Pancreas (tissue), 10 donors: Measurements from ENCODE around the gene LRRTM3. TPM values are rescaled to one million over a fixed set of nuclear protein-coding genes. Genes with fewer than 3 reads are reported as not detected.

Source experiments
- ATAC-seq, 4 donors: fragments of 200-7000 bp; cut with Tn5 transposase; one replicate each; pipeline versions ENCODE4 v1.8.0 to v1.9.1; 2020; ENCODE audit warnings: mild to moderate bottlenecking in 4 of 4, moderate library complexity in 4 of 4
- DNase-seq, 6 donors: peaks; one replicate each; pipeline ENCODE4 v3.0.0-alpha.2; 2020
- FAIRE-seq: peaks from 2 replicates; lab custom pipeline; 2012; peaks lifted over from hg19 to GRCh38; lab: Jason Lieb, UNC
- H3K27ac ChIP-seq, 4 donors: fragments of 200-600 bp; sonication (generic); 1 replicate in 3 of 4; 2 replicates in 1 of 4; pipeline versions ENCODE4 v1.5.0 to v1.8.0; 2020
- H3K27me3 ChIP-seq, 4 donors: fragments of 200-600 bp; one replicate each; pipeline ENCODE4 v1.8.0; 2021
- H3K36me3 ChIP-seq, 3 donors: fragments of 200-600 bp; sonication (generic) in 1 of 3; one replicate each; pipeline versions ENCODE4 v1.5.0 to v1.8.0; 2020 to 2021
- H3K4me1 ChIP-seq, 3 donors: fragments of 200-600 bp; one replicate each; pipeline ENCODE4 v1.8.0; 2021
- H3K4me3 ChIP-seq, 4 donors: fragments of 200-600 bp; sonication (generic) in 2 of 4; one replicate each; pipeline versions ENCODE4 v1.5.0 to v1.8.0; 2020 to 2021
- H3K9me3 ChIP-seq, 4 donors: fragments of 200-600 bp; one replicate each; pipeline ENCODE4 v1.8.0; 2021
- WGBS, 2 donors: extraction: QIAGEN DNeasy Blood & Tissue Kit; methylation state at CpG; one replicate each; pipeline ENCODE4 v1.1.7; 2013; 5-methylcytosine and 5-hydroxymethylcytosine counted together
- intact Hi-C, 3 donors: fragments of 100-400 bp; cut with DNase I; formaldehyde crosslinking; loops; one replicate each; pipeline versions ENCODE4 v1.11.1 to v1.14.2; 2022
- polyA plus RNA-seq, 2 donors: library from polyadenylated mRNA; stranded (reverse); fragments of 200-250 nt; gene quantifications; one replicate each; pipeline ENCODE4 v1.2.3, GENCODE V29; 2013
- total RNA-seq, 6 donors: library from RNA; stranded (reverse); fragmentation: NEBNext Ultra II Directional in 4 of 6; extraction: Animal tissue kit (Norgen Biotek cat#: 25700) in 4 of 6; gene quantifications; one replicate each; pipeline versions ENCODE4 v1.2.1 to v1.2.4, GENCODE V29; 2021 to 2023
- TF ChIP-seq, protein P1 (sequence below), 4 donors: fragments of 200-600 bp; sonication (generic) in 3 of 4; IDR thresholded peaks; one replicate each; pipeline versions ENCODE4 v1.5.0 to v1.8.0; 2021; ENCODE audit warnings: antibody characterized with exemption in 4 of 4
- donor health status: healthy with polysubstance abuse.
- donor health status: DM: no; HTN: no; CAD: no; lungs with moderate emphysema.
- donor health status: DM: no; HTN: no; CAD: no.
- donor health status: control.
- donor health status: control.
- donor health status: Bipolar disorder and iron deficiency.
- donor health status: DM: yes; HTN: yes; CAD: no.
- donor health status: DM: no; HTN: no; CAD: no.
- donor health status: DM: no; HTN: no; CAD: no.
- donor health status: DM: yes; HTN: yes; CAD: no.

LRRTM3 gene
- total and polyA plus RNA-seq, 8 donors = 0.25 to 2.5 (median 0.72) TPM

DNA sequence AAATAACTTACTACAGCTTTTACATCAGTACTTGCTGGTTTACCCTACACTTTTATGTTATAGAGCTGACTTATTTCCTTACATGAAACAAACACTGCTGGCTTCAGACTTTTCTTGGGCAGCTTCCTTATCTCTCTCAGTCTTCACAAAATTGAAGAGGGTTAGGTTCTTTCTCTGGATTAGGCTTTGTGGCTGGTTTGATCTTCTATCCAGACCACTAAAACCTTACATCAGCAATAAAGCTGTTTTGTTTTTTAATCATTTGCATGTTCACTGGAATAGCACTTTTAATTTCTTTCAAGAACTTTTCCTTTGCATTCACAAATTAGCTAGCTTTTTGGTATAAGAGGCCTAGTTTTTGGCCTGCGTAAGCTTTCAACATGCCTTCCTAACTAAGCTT, 218.7 kb downstream of the LRRTM3 start:
- no peak for ATAC-seq
- DNase-seq = no peak
- H3K27me3 ChIP-seq = no peaks in the 10 kb centered on the region
- FAIRE-seq = no peak
- H3K9me3 ChIP-seq = no peaks in the 10 kb centered on the region
- no peak overlapping the region for H3K27ac ChIP-seq
- H3K4me1 ChIP-seq = no peaks in the 10 kb centered on the region
- intact Hi-C loops = no loop called here
- no peaks in the 10 kb centered on the region for H3K36me3 ChIP-seq
- TF ChIP-seq, protein P1, sequence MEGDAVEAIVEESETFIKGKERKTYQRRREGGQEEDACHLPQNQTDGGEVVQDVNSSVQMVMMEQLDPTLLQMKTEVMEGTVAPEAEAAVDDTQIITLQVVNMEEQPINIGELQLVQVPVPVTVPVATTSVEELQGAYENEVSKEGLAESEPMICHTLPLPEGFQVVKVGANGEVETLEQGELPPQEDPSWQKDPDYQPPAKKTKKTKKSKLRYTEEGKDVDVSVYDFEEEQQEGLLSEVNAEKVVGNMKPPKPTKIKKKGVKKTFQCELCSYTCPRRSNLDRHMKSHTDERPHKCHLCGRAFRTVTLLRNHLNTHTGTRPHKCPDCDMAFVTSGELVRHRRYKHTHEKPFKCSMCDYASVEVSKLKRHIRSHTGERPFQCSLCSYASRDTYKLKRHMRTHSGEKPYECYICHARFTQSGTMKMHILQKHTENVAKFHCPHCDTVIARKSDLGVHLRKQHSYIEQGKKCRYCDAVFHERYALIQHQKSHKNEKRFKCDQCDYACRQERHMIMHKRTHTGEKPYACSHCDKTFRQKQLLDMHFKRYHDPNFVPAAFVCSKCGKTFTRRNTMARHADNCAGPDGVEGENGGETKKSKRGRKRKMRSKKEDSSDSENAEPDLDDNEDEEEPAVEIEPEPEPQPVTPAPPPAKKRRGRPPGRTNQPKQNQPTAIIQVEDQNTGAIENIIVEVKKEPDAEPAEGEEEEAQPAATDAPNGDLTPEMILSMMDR (IDR thresholded peaks at IDR 0.05) = no peak
- no peak overlapping the region for H3K4me3 ChIP-seq
- 95 to 98% methylated on average over 1 of the region's 1 CpG for WGBS, 2 donors
